OCI-LY3 (cell line): ENCODE measurements around the gene SLC2A14.
"Not testable (repeated sequence)": the region's sequence is repeated elsewhere in the genome, so short reads cannot be mapped to it uniquely, and the experiment has no call there.

ENCODE experiments used
- EZH2phosphoT487 ChIP-seq: fragments of 200-600 bp; shearing (Covaris generic); IDR thresholded peaks from 2 replicates; pipeline ENCODE4 v1.6.1; 2018; ENCODE audit warnings: antibody characterized with exemption, mixed run types, low read depth
- TF ChIP-seq, protein P1 (sequence below): fragments of 200-600, 300-600 bp; sonication (generic); IDR thresholded peaks from 2 replicates; pipeline ENCODE4 v1.5.1; 2014; ENCODE audit warnings: antibody characterized with exemption, low read length, low read depth

DNA sequence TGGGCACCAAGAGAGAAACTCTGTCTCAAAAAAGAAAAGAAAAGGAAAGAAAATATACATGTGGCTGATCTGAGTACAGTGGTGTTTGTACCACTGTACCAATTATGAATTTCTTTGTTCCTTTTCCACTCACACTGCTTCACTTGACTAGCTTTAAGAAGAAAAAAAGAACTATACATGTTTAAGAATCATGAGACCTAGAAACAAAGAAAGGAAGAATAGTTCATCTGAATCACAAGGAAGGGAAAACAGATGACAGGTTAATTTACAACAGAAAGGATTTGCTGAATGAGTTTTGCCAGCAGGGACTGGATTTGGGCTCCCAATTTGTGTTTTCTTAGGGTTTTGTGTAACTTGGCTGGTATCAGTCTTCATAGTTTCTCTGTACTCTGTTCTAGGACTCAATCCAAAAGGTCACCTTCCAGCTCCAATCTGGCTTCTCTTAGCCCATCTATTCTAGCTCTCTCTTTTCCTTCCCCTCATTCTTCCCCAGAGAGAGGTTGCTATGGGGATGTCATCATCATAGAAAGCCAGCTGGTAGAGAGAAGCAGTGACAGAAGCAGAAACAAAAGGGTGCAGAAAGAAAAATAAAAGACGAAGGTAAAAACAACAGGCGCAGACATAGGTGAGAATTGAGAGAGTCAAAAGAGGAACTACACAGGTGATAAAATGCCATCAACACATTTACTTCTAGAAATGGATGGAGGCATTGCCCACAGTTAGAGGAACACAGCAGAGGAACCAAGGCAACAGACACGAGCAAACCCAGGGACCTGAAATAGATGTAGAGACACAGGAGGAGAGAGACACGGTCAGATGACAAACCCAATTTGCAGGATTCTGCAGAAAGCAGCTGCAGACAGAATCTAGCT, 25.3 kb downstream of the SLC2A14 start:
- TF ChIP-seq, protein P1, sequence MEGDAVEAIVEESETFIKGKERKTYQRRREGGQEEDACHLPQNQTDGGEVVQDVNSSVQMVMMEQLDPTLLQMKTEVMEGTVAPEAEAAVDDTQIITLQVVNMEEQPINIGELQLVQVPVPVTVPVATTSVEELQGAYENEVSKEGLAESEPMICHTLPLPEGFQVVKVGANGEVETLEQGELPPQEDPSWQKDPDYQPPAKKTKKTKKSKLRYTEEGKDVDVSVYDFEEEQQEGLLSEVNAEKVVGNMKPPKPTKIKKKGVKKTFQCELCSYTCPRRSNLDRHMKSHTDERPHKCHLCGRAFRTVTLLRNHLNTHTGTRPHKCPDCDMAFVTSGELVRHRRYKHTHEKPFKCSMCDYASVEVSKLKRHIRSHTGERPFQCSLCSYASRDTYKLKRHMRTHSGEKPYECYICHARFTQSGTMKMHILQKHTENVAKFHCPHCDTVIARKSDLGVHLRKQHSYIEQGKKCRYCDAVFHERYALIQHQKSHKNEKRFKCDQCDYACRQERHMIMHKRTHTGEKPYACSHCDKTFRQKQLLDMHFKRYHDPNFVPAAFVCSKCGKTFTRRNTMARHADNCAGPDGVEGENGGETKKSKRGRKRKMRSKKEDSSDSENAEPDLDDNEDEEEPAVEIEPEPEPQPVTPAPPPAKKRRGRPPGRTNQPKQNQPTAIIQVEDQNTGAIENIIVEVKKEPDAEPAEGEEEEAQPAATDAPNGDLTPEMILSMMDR: not testable (repeated sequence)
- not testable (repeated sequence) for TF ChIP-seq EZH2phosphoT487
